ENCODE measurements around the gene CLECL1. TPM values are rescaled to one million over a fixed set of nuclear protein-coding genes. Genes with fewer than 3 reads are reported as not detected.

CLECL1 gene
- total and polyA plus RNA-seq, 2 of the 13 experiments (the other 11 are each of a cell fraction or from before 2014, with no cell fraction given), result not detected

GRCh38 chr12:9730011-9730410 lies 2.9 kb downstream of the CLECL1 start:
- in situ Hi-C loops (cut with HindIII; ENCODE audit: extremely low pct_ligation_motif_present, low pct_unique_long_range_greater_than_20kb) (no loop called here), intact Hi-C loops (cut with micrococcal nuclease; ENCODE audit: unreplicated experiment) (no loop called here)
- ChIA-PET CTCF (ENCODE audit: low intra/inter-chr PET ratio, low total read pairs) (no interaction called here), POLR2A (no interaction called here)
- Histone ChIP-seq H3K4me1 (ENCODE audit: insufficient read depth, low read length) (no peaks in the 10 kb centered on the region), H3K4me2 (ENCODE audit: low read depth, low read length) (no peak overlapping the region), H3K27ac (ENCODE audit: extremely low read length, insufficient read depth, low read length) (no peak overlapping the region), H3K4me3 (replicated peaks in 1 of 3; ENCODE audit: insufficient read depth in 1 of 3, low read depth in 2 of 3, low read length in 3 of 3) (no peak overlapping the region), H2AFZ (ENCODE audit: low read length) (no peak overlapping the region), H3K79me2 (ENCODE audit: insufficient read depth, low read length) (no peaks in the 10 kb centered on the region), H3K9ac (ENCODE audit: insufficient read depth, low read depth, low read length) (no peak overlapping the region), H3K36me3 (replicated peaks in 1 of 2; ENCODE audit: control insufficient read depth in 1 of 2, insufficient read depth in 2 of 2, low read length in 2 of 2) (no peaks in the 10 kb centered on the region), H3K9me3 (ENCODE audit: low read length) (no peaks in the 10 kb centered on the region), H3K27me3 (ENCODE audit: control insufficient read depth in 1 of 2, insufficient read depth in 2 of 2, low read length in 2 of 2) (0 out of 5 replicates have a peak, but pooled peaks cover 0 to 3% of the 10 kb centered on the region in 2 experiments), H4K20me1 (ENCODE audit: insufficient read depth, low read length) (no peaks in the 10 kb centered on the region)
- FAIRE-seq (no peak), DNase-seq (ENCODE audit: low spot score) (no peak), ATAC-seq (no peak)
- BruUV-seq (replicated peaks), result no TSS peak
- no peak for TF ChIP-seq PHF5A (CRISPR knock-in tag; IDR thresholded peaks at IDR 0.05; ENCODE audit: low read depth, unreplicated experiment)
- no peak for TF ChIP-seq ZNF792 (CRISPR knock-in tag; IDR thresholded peaks at IDR 0.05)
- TF ChIP-seq ONECUT2 (CRISPR knock-in tag; IDR thresholded peaks at IDR 0.05), result no peak
- TF ChIP-seq ZNF318 (CRISPR knock-in tag; IDR thresholded peaks at IDR 0.05), result no peak
- TF ChIP-seq AKAP8 (CRISPR knock-in tag; IDR thresholded peaks at IDR 0.05), result no peak
- TF ChIP-seq XRCC5 (optimal IDR thresholded peaks at IDR 0.05; ENCODE audit: low read length), result no peak
- TF ChIP-seq THAP11 (CRISPR knock-in tag; IDR thresholded peaks at IDR 0.05), result no peak
- no peak for TF ChIP-seq ZNF572 (CRISPR knock-in tag; IDR thresholded peaks at IDR 0.05)
- TF ChIP-seq TERF1 (CRISPR knock-in tag; IDR thresholded peaks at IDR 0.05), result no peak
- TF ChIP-seq FOXA1 (IDR thresholded peaks at IDR 0.05), result no peak
- no peak for TF ChIP-seq FOXA1 (CRISPR knock-in tag; IDR thresholded peaks at IDR 0.05)
- TF ChIP-seq EZH2 (conservative IDR thresholded peaks at IDR 0.05; ENCODE audit: low read depth, low read length), result no peak
- no peak for TF ChIP-seq ZFP41 (CRISPR knock-in tag; IDR thresholded peaks at IDR 0.05; ENCODE audit: borderline replicate concordance)
- TF ChIP-seq NONO (IDR thresholded peaks at IDR 0.05), result no peak
- TF ChIP-seq NONO (CRISPR knock-in tag; conservative IDR thresholded peaks at IDR 0.05), result no peak
- no peak for TF ChIP-seq ZNF766 (CRISPR knock-in tag; IDR thresholded peaks at IDR 0.05; ENCODE audit: borderline replicate concordance)
- WGBS (ENCODE audit: low lambda C conversion rate), result under 1% methylated on average over 3 of the region's 3 CpGs

Data from HepG2 (cell line).